Right lobe of liver (tissue), 6 donors: Measurements from ENCODE around the gene RPS6KB1. TPM values are rescaled to one million over a fixed set of nuclear protein-coding genes. Genes with fewer than 3 reads are reported as not detected.

Experiments
- ATAC-seq, 4 donors: fragments of 200-7000 bp; cut with Tn5 transposase; one replicate each; pipeline ENCODE4 v1.9.1; 2020; ENCODE audit warnings: mild to moderate bottlenecking in 4 of 4, moderate library complexity in 4 of 4
- DNase-seq, 3 donors: peaks; one replicate each; pipeline ENCODE4 v3.0.0-alpha.2; 2020
- H3K27ac ChIP-seq, 3 donors: fragments of 200-600 bp; one replicate each; pipeline ENCODE4 v1.8.0; 2022
- H3K27me3 ChIP-seq, 2 donors: fragments of 200-600 bp; one replicate each; pipeline ENCODE4 v1.8.0; 2022
- H3K36me3 ChIP-seq, 4 donors: fragments of 200-600 bp; sonication (generic) in 1 of 4; one replicate each; pipeline versions ENCODE4 v1.5.1 to v1.8.0; 2017 to 2022; ENCODE audit warnings: control low read depth in 1 of 4
- H3K4me1 ChIP-seq, 4 donors: fragments of 200-600 bp; sonication (generic) in 1 of 4; one replicate each; pipeline versions ENCODE4 v1.5.1 to v1.8.0; 2017 to 2022; ENCODE audit warnings: control low read depth in 1 of 4
- H3K4me3 ChIP-seq, 3 donors: fragments of 200-600 bp; one replicate each; pipeline ENCODE4 v1.8.0; 2022
- H3K9me3 ChIP-seq, 4 donors: fragments of 200-600 bp; sonication (generic) in 1 of 4; one replicate each; pipeline versions ENCODE4 v1.5.1 to v1.8.0; 2017 to 2022; ENCODE audit warnings: control low read depth in 1 of 4
- CTCF ChIP-seq, 4 donors: fragments of 200-600 bp in 3 of 4; fragments of 450-650 bp in 1 of 4; IDR thresholded peaks; one replicate each; pipeline versions ENCODE4 v1.5.1 to v1.8.0; 2016 to 2022; ENCODE audit warnings: antibody characterized with exemption in 4 of 4, mild to moderate bottlenecking in 2 of 4
- POLR2A ChIP-seq: fragments of 450-650 bp; IDR thresholded peaks from one replicate; pipeline ENCODE4 v1.6.1; 2017; ENCODE audit warnings: antibody characterized with exemption, mild to moderate bottlenecking
- WGBS: methylation state at CpG from one replicate; pipeline ENCODE4 v1.1.6; 2018; ENCODE audit warnings: low coverage, low lambda C conversion rate; ENCODE audit not compliant: insufficient coverage; ENCODE audit errors: missing lambda C conversion rate; 5-methylcytosine and 5-hydroxymethylcytosine counted together
- intact Hi-C, 2 donors: fragments of 100-400 bp; cut with DNase I; formaldehyde crosslinking; loops; one replicate each; pipeline versions ENCODE4 v1.11.2 to v1.14.1; 2022
- total RNA-seq, 6 experiments: library from RNA; depleted of rRNA in 2 of 6; stranded (reverse); fragments of >200 nt in 2 of 6; fragmentation: NEBNext Ultra II Directional in 3 of 6; extraction: Animal tissue kit (Norgen Biotek cat#: 25700) in 3 of 6; gene quantifications; one replicate each; pipeline versions ENCODE4 v1.1.0 to v1.2.4, GENCODE V29; 2016 to 2023
- donor health status: DM: no; HTN: yes; CAD: no.
- donor health status: DM: no; HTN: no; CAD: no.
- donor health status: DM: no; HTN: no; CAD: no.
- donor health status: DM: no; HTN: yes; CAD: no.
- donor health status: DM: no; HTN: yes; CAD: no.

RPS6KB1 gene
- total RNA-seq, 6 experiments from 2014 or later = 11.3 to 20.3 (median 14.8) TPM

GRCh38 chr17:59888145-59888750 lies 4.7 kb upstream of the RPS6KB1 start:
- no peaks in the 10 kb centered on the region for H3K27me3 ChIP-seq
- peaks cover 0 to 24% (median 6%) of the 10 kb centered on the region in 4 donors for H3K36me3 ChIP-seq
- no peak overlapping the region for H3K27ac ChIP-seq
- 93% methylated on average over 5 of the region's 8 CpGs for WGBS
- DNase-seq (no peak), ATAC-seq (no peak)
- TF ChIP-seq CTCF (IDR thresholded peaks at IDR 0.05) (no peak), POLR2A (no peak)
- no peaks in the 10 kb centered on the region for H3K9me3 ChIP-seq
- peaks cover 0 to 5% (median 0%) of the 10 kb centered on the region in 4 donors for H3K4me1 ChIP-seq
- intact Hi-C loops = no loop called here
- no peak overlapping the region for H3K4me3 ChIP-seq

DNA sequence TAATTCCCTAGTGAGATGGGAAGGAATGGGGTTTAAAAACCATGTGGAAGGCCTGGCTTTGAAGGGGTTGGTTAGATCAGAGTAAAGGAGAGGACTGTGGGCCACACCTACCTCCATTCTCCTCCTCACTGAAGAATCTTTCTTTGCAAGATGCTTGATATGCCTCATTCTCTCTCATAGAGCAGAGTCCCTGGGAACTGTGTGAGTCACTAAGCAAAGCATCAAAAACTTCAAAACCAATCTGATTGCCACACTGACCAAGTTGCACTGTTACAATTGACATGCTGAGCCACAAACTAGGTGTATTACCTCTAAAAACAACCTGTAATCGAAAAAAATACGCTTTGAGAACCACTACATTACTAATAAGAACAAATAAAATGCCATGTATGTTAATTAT lies 2.2 kb upstream of the RPS6KB1 start:
- no peak for DNase-seq
- H3K9me3 ChIP-seq = no peaks in the 10 kb centered on the region
- no peaks in the 10 kb centered on the region for H3K27me3 ChIP-seq
- peaks cover 0 to 8% (median 3%) of the 10 kb centered on the region in 4 donors for H3K4me1 ChIP-seq
- no peak for ATAC-seq
- peaks cover 0 to 3% (median 0%) of the 10 kb centered on the region in 4 donors for H3K36me3 ChIP-seq
- 100% methylated on average over 2 of the region's 2 CpGs for WGBS
- no peak overlapping the region for H3K4me3 ChIP-seq
- no peak overlapping the region for H3K27ac ChIP-seq
- intact Hi-C loops = no loop called here
- TF ChIP-seq CTCF (IDR thresholded peaks at IDR 0.05) = no peak
- no peak for TF ChIP-seq POLR2A

DNA sequence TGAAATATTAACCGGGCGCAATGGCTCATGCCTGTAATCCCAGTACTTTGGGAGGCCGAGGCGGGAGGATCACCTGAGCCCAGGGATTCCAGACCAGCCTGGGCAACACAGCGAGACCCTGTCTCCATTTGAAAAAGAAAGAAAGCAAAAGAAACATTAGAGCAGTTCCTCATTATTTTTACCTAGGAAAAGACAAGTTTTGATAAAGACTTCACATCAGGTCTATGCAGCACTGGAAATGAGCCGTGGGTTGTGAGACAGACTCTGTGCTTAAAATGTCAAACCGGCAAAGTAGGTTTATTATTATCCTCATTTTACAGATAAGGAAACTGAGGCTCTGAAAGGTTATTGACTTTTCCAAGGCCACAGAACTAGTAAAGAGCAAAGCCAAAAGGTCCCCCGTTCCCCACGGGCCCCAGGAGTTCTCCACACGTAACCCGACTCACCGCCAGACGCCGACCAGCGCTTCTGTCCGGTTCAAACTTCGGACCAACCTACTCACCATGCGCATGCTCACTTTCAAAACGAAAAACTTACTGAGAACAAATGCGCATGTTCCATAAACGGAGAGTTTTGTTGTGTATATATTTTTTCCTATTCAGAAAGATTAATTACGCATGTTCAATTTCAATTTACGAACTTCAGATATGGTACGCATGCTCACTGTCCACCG lies 534 bp upstream of the RPS6KB1 start:
- peaks cover 0 to 8% (median 3%) of the 10 kb centered on the region in 4 donors for H3K4me1 ChIP-seq
- TF ChIP-seq CTCF (IDR thresholded peaks at IDR 0.05) = no peak
- TF ChIP-seq POLR2A = no peak
- H3K27ac ChIP-seq = peak overlapping the region; percentile 23 to 67 (median 26)
- peak; percentile 72 to 80 (median 77) for ATAC-seq
- no peaks in the 10 kb centered on the region for H3K36me3 ChIP-seq
- intact Hi-C loops = no loop called here
- no peaks in the 10 kb centered on the region for H3K27me3 ChIP-seq
- H3K4me3 ChIP-seq = peak overlapping the region; percentile 84 to 95 (median 91)
- no peaks in the 10 kb centered on the region for H3K9me3 ChIP-seq
- 1% methylated on average over 25 of the region's 25 CpGs for WGBS
- peak in 2 of 3 donors; percentile 43 to 73 for DNase-seq

DNA sequence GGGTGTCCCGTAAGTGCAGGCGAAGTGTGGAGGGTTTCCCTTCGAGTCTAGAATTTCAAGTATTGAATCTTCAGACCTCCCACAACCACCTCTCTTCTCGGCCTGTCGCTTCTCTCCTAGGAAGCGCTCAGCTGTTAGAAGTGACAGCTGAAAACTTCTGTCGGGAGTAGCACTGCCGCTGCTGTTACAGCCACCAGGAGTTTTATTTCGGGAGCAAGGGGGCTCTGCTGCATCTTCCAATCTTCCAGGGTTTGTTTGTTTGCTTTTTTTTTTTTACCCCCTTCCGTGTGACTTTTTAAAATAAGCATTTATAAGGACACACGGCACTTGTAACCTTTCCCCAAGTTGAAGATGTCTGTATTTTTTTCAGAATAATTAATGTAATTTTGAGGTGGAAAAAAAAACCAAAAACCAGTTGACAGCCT lies 767 bp downstream of the RPS6KB1 start:
- peaks cover 0 to 8% (median 3%) of the 10 kb centered on the region in 4 donors for H3K4me1 ChIP-seq
- no peak for TF ChIP-seq CTCF (IDR thresholded peaks at IDR 0.05)
- no peak for TF ChIP-seq POLR2A

More for the DNA sequence above, 767 bp downstream of the RPS6KB1 start:
- Histone ChIP-seq H3K9me3 (no peaks in the 10 kb centered on the region), H3K27me3 (no peaks in the 10 kb centered on the region), H3K36me3 (no peaks in the 10 kb centered on the region), H3K27ac (peak overlapping the region; percentile 76 to 78 (median 78)), H3K4me3 (peak overlapping the region; percentile 84 to 95 (median 91))
- under 1% methylated on average over 8 of the region's 11 CpGs for WGBS
- DNase-seq (peak in 1 of 3 donors; percentile 35), ATAC-seq (peak in 3 of 4 donors; percentile 2 to 7 (median 3))
- intact Hi-C loops = no loop called here
